ENCODE measurements around the gene TMUB1.

Gene TMUB1

GRCh38 chr7:151076863-151077704 is 6.2 kb downstream of the TMUB1 start:
- peaks cover 4% of the 10 kb centered on the region; the same call in 1 of the 2 replicates for H3F3A ChIP-seq (ENCODE audit: insufficient read depth, low read length)
- H3K79me2 ChIP-seq (ENCODE audit: insufficient read depth, low read length), result no peaks in the 10 kb centered on the region
- no peaks in the 10 kb centered on the region for H3K27me3 ChIP-seq (ENCODE audit: insufficient read depth, low read length)
- H3K27ac ChIP-seq (ENCODE audit: low read depth, low read length, poor library complexity, severe bottlenecking), result no peak overlapping the region
- H2AFZ ChIP-seq (ENCODE audit: low read length), result no peak overlapping the region
- no peak overlapping the region for H3K9ac ChIP-seq (ENCODE audit: low read length)
- H4K20me1 ChIP-seq (ENCODE audit: insufficient read depth, low read length), result no peaks in the 10 kb centered on the region
- H3K4me1 ChIP-seq (ENCODE audit: insufficient read depth, low read length, severe bottlenecking), result peaks cover 34% of the 10 kb centered on the region
- H3K4me3 ChIP-seq (ENCODE audit: low read depth, low read length, poor library complexity, severe bottlenecking), result no peak overlapping the region
- H3K9me2 ChIP-seq (ENCODE audit: low read depth, low read length), result no peaks in the 10 kb centered on the region
- H3K9me3 ChIP-seq (ENCODE audit: low read length), result no peaks in the 10 kb centered on the region
- H3K36me3 ChIP-seq (ENCODE audit: insufficient read depth, low read length), result peaks cover 49% of the 10 kb centered on the region
- TF ChIP-seq EZH2 (IDR thresholded peaks at IDR 0.05; ENCODE audit: borderline replicate concordance, low read length) (no peak), CTCF (IDR thresholded peaks at IDR 0.05; ENCODE audit: low read length) (peak; percentile 24; the same call in 1 of the 2 replicates)
- H3K4me2 ChIP-seq (ENCODE audit: low read length), result no peak overlapping the region

GRCh38 chr7:151075978-151076426 is 7.3 kb downstream of the TMUB1 start:
- Histone ChIP-seq H3F3A (ENCODE audit: insufficient read depth, low read length) (peaks cover 4% of the 10 kb centered on the region; the same call in 1 of the 2 replicates), H3K27me3 (ENCODE audit: insufficient read depth, low read length) (no peaks in the 10 kb centered on the region), H3K27ac (ENCODE audit: low read depth, low read length, poor library complexity, severe bottlenecking) (no peak overlapping the region), H3K4me1 (ENCODE audit: insufficient read depth, low read length, severe bottlenecking) (peaks cover 23% of the 10 kb centered on the region), H3K36me3 (ENCODE audit: insufficient read depth, low read length) (peaks cover 60% of the 10 kb centered on the region), H3K4me3 (ENCODE audit: low read depth, low read length, poor library complexity, severe bottlenecking) (no peak overlapping the region), H3K9me3 (ENCODE audit: low read length) (no peaks in the 10 kb centered on the region), H3K9me2 (ENCODE audit: low read depth, low read length) (no peaks in the 10 kb centered on the region), H2AFZ (ENCODE audit: low read length) (no peak overlapping the region), H3K9ac (ENCODE audit: low read length) (no peak overlapping the region), H3K4me2 (ENCODE audit: low read length) (no peak overlapping the region), H3K79me2 (ENCODE audit: insufficient read depth, low read length) (no peaks in the 10 kb centered on the region), H4K20me1 (ENCODE audit: insufficient read depth, low read length) (no peaks in the 10 kb centered on the region)
- TF ChIP-seq EZH2 (IDR thresholded peaks at IDR 0.05; ENCODE audit: borderline replicate concordance, low read length) (no peak), CTCF (IDR thresholded peaks at IDR 0.05; ENCODE audit: low read length) (no peak)

GRCh38 chr7:151075662-151075971 is 7.7 kb downstream of the TMUB1 start:
- peaks cover 4% of the 10 kb centered on the region; the same call in 1 of the 2 replicates for H3F3A ChIP-seq (ENCODE audit: insufficient read depth, low read length)
- no peaks in the 10 kb centered on the region for H4K20me1 ChIP-seq (ENCODE audit: insufficient read depth, low read length)
- H3K4me3 ChIP-seq (ENCODE audit: low read depth, low read length, poor library complexity, severe bottlenecking), result no peak overlapping the region
- H3K4me2 ChIP-seq (ENCODE audit: low read length), result no peak overlapping the region
- H3K9ac ChIP-seq (ENCODE audit: low read length), result no peak overlapping the region
- peaks cover 21% of the 10 kb centered on the region for H3K4me1 ChIP-seq (ENCODE audit: insufficient read depth, low read length, severe bottlenecking)
- no peak overlapping the region for H3K27ac ChIP-seq (ENCODE audit: low read depth, low read length, poor library complexity, severe bottlenecking)
- TF ChIP-seq CTCF (IDR thresholded peaks at IDR 0.05; ENCODE audit: low read length), result no peak
- TF ChIP-seq EZH2 (IDR thresholded peaks at IDR 0.05; ENCODE audit: borderline replicate concordance, low read length), result no peak
- H3K36me3 ChIP-seq (ENCODE audit: insufficient read depth, low read length), result peaks cover 64% of the 10 kb centered on the region
- no peaks in the 10 kb centered on the region for H3K27me3 ChIP-seq (ENCODE audit: insufficient read depth, low read length)
- no peak overlapping the region for H2AFZ ChIP-seq (ENCODE audit: low read length)
- H3K79me2 ChIP-seq (ENCODE audit: insufficient read depth, low read length), result no peaks in the 10 kb centered on the region
- no peaks in the 10 kb centered on the region for H3K9me2 ChIP-seq (ENCODE audit: low read depth, low read length)
- no peaks in the 10 kb centered on the region for H3K9me3 ChIP-seq (ENCODE audit: low read length)
